Osteoblast (primary cell): ENCODE data around the gene DND1. TPM values are rescaled to one million over a fixed set of nuclear protein-coding genes. Genes with fewer than 3 reads are reported as not detected.
"Not testable (repeated sequence)": the region's sequence is repeated elsewhere in the genome, so short reads cannot be mapped to it uniquely, and the experiment has no call there.

Experiments used
- DNase-seq: peaks from one replicate; pipeline ENCODE4 v3.0.0; 2011; ENCODE audit warnings: low spot score, mixed read lengths; ENCODE audit not compliant: insufficient read length; ENCODE audit errors: missing footprints
- H2AFZ ChIP-seq: 2 replicates; pipeline ENCODE4 v1.6.0; 2011; ENCODE audit warnings: mild to moderate bottlenecking, low read length
- H3K27ac ChIP-seq: 2 replicates; pipeline ENCODE4 v1.5.1; 2011; ENCODE audit warnings: mild to moderate bottlenecking, low read depth, low read length, moderate library complexity
- H3K27me3 ChIP-seq: 2 replicates; pipeline ENCODE4 v1.6.0; 2012; ENCODE audit warnings: mild to moderate bottlenecking, control low read depth, inconsistent platforms, low read length, moderate library complexity; ENCODE audit not compliant: insufficient read depth
- H3K36me3 ChIP-seq: 2 replicates; pipeline ENCODE4 v1.5.1; 2011; ENCODE audit warnings: mild to moderate bottlenecking, low read length, control low read depth, moderate library complexity; ENCODE audit not compliant: insufficient read depth
- H3K4me1 ChIP-seq: 2 replicates; pipeline ENCODE4 v1.5.1; 2011; ENCODE audit warnings: mild to moderate bottlenecking, low read length, control low read depth, moderate library complexity; ENCODE audit not compliant: insufficient read depth
- H3K4me2 ChIP-seq: 2 replicates; pipeline ENCODE4 v1.6.0; 2011; ENCODE audit warnings: mild to moderate bottlenecking, low read length; ENCODE audit not compliant: insufficient read depth
- H3K4me3 ChIP-seq: fragments of 200-600 bp; sonication (generic); 3 replicates; pipeline ENCODE4 v1.5.1; 2012; ENCODE audit warnings: mild to moderate bottlenecking, low read length, inconsistent platforms; ENCODE audit not compliant: insufficient read depth
- H3K79me2 ChIP-seq: 2 replicates; pipeline ENCODE4 v1.6.0; 2012; ENCODE audit warnings: mild to moderate bottlenecking, low read length, control low read depth, inconsistent platforms; ENCODE audit not compliant: insufficient read depth
- H3K9me3 ChIP-seq: 2 replicates; pipeline ENCODE4 v1.5.1; 2011; ENCODE audit warnings: low read depth, low read length, control low read depth
- H4K20me1 ChIP-seq: 2 replicates; pipeline ENCODE4 v1.6.0; 2012; ENCODE audit warnings: mild to moderate bottlenecking, low read length, control low read depth; ENCODE audit not compliant: insufficient read depth
- total RNA-seq: library from RNA; depleted of rRNA; stranded (reverse); fragments of >200 nt; gene quantifications from 2 replicates; pipeline ENCODE4 v1.2.3, GENCODE V29; 2012
- TF ChIP-seq, protein P1 (sequence below): IDR thresholded peaks from 2 replicates; pipeline ENCODE4 v1.5.1; 2011; ENCODE audit warnings: mild to moderate bottlenecking, low read depth, low read length, moderate library complexity; ENCODE audit errors: extremely low read depth

Gene DND1
- total RNA-seq, 1 donor: not detected

DNA sequence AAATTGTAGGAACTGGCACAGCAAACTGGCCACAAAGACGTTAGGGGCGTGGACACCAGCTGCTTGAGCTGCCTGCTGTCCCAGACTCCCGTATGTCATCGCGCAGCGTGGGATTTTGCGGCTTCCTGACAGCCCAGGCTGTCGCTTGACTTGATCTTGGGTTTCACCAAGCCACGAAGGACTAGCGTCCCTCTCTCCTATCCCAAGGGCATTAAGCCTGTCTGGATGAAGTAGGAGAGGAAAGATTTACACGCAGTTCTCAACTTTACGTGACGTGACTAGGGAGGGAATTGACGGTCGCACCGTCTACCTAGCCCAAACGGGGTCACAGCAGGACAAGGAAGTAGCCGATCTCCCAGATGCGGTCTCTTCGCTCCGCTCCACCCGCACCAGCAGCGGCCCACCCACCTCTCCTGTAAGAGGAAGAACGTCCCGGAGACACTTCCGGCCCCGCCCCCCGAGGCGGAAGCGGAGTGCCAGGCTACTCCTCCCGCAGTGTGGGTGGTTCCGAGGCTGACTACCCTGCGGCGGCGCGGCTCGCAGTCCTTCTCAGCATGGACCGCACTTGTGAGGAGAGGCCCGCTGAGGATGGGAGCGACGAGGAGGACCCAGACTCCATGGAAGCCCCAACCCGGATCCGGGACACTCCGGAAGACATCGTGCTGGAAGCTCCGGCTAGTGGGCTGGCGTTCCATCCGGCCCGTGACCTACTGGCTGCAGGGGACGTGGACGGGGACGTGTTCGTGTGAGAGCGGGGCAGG is 8.8 kb downstream of the DND1 start, which contains the start of gene WDR55:
Gene WDR55 (plus strand): TSS at position 546 of the 761 bp plus-strand sequence. CDS start 9 bp downstream, at position 555.
- no peaks in the 10 kb centered on the region for H3K9me3 ChIP-seq
- peaks cover 6% of the 10 kb centered on the region for H3K4me1 ChIP-seq
- H3K79me2 ChIP-seq: peaks cover 43% of the 10 kb centered on the region
- peak within 1 kb of the TSS; percentile 84 for H2AFZ ChIP-seq
- peaks cover 13% of the 10 kb centered on the region for H4K20me1 ChIP-seq
- peak within 1 kb of the TSS; percentile 84 for H3K27ac ChIP-seq
- H3K4me3 ChIP-seq: peak within 1 kb of the TSS; percentile 84
- peaks cover 56% of the 10 kb centered on the region for H3K36me3 ChIP-seq
- H3K4me2 ChIP-seq: peak within 1 kb of the TSS; percentile 90
- DNase-seq: peak; percentile 99
- H3K27me3 ChIP-seq: no peaks in the 10 kb centered on the region
- TF ChIP-seq, protein P1, sequence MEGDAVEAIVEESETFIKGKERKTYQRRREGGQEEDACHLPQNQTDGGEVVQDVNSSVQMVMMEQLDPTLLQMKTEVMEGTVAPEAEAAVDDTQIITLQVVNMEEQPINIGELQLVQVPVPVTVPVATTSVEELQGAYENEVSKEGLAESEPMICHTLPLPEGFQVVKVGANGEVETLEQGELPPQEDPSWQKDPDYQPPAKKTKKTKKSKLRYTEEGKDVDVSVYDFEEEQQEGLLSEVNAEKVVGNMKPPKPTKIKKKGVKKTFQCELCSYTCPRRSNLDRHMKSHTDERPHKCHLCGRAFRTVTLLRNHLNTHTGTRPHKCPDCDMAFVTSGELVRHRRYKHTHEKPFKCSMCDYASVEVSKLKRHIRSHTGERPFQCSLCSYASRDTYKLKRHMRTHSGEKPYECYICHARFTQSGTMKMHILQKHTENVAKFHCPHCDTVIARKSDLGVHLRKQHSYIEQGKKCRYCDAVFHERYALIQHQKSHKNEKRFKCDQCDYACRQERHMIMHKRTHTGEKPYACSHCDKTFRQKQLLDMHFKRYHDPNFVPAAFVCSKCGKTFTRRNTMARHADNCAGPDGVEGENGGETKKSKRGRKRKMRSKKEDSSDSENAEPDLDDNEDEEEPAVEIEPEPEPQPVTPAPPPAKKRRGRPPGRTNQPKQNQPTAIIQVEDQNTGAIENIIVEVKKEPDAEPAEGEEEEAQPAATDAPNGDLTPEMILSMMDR: no peak

GRCh38 chr5:140664030-140664358 is 9.4 kb downstream of the DND1 start:
- Histone ChIP-seq H3K27ac (peak overlapping the region; percentile 84), H3K79me2 (peaks cover 39% of the 10 kb centered on the region), H3K27me3 (no peaks in the 10 kb centered on the region), H3K4me3 (peak overlapping the region; percentile 84), H3K4me1 (peaks cover 6% of the 10 kb centered on the region), H3K4me2 (peak overlapping the region; percentile 90), H3K36me3 (peaks cover 56% of the 10 kb centered on the region), H4K20me1 (peaks cover 13% of the 10 kb centered on the region), H2AFZ (peak overlapping the region; percentile 84), H3K9me3 (no peaks in the 10 kb centered on the region)
- no peak for DNase-seq
- TF ChIP-seq, protein P1: no peak

DNA sequence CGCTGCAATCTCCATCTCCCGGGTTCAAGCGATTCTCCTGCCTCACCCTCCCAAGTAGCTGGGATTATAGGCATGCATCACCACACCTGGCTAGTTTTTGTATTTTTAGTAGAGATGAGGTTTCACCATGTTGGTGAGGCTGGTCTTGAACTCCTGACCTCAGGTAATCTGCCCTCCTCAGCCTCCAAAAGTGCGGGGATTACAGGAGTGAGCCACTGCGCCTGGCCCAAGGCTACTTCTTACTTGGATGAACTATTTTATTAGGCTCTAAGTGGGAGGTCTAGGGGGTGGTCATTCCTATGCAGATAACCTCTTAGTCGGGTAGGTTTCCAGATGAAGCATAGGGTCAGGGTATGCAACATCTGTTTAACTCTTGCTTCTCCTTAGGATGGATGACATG is 13.0 kb downstream of the DND1 start:
- not testable (repeated sequence) for H3K27me3 ChIP-seq, H3K27ac ChIP-seq, H3K4me3 ChIP-seq, H3K4me2 ChIP-seq, H3K9me3 ChIP-seq, DNase-seq, H4K20me1 ChIP-seq, H3K79me2 ChIP-seq, H3K4me1 ChIP-seq, H2AFZ ChIP-seq
- peaks cover 79% of the 10 kb centered on the region for H3K36me3 ChIP-seq

- no peaks in the 10 kb centered on the region for H3K9me3 ChIP-seq
- H3K79me2 ChIP-seq: no peaks in the 10 kb centered on the region
- no peak overlapping the region for H3K4me3 ChIP-seq
- H3K27me3 ChIP-seq: no peaks in the 10 kb centered on the region
- TF ChIP-seq, protein P1: no peak
- no peak overlapping the region for H2AFZ ChIP-seq
- no peaks in the 10 kb centered on the region for H4K20me1 ChIP-seq
- no peak overlapping the region for H3K27ac ChIP-seq
- H3K36me3 ChIP-seq: peaks cover 94% of the 10 kb centered on the region
- H3K4me2 ChIP-seq: no peak overlapping the region
- H3K4me1 ChIP-seq: no peaks in the 10 kb centered on the region
- DNase-seq: no peak
Measured at GRCh38 chr5:140658870-140659269, 14.5 kb downstream of the DND1 start.
